Activated B cell treated with CpG ODN at 0.5 μM for 24 hours (primary cell): ENCODE data around the gene GGA1. TPM values are rescaled to one million over a fixed set of nuclear protein-coding genes. Genes with fewer than 3 reads are reported as not detected.
"Not testable (repeated sequence)": the region's sequence is repeated elsewhere in the genome, so short reads cannot be mapped to it uniquely, and the experiment has no call there.

Experiments
- ATAC-seq: fragments of 200-7000 bp; cut with Tn5 transposase; one replicate; pipeline ENCODE4 v1.10.0; 2021; ENCODE audit warnings: low read depth, mild to moderate bottlenecking, moderate library complexity
- CTCF ChIA-PET: fragments of 350-600 bp; sonication (Branson Sonifier 250); formaldehyde crosslinking; loops from one replicate; lab custom pipeline; 2021; ENCODE audit warnings: antibody characterized with exemption; lab: Charles Lee
- POLR2A ChIA-PET: fragments of 350-600 bp; sonication (Branson Sonifier 250); formaldehyde crosslinking; loops from one replicate; lab custom pipeline; 2021; ENCODE audit warnings: antibody characterized with exemption; lab: Charles Lee
- DNase-seq: peaks from one replicate; pipeline ENCODE4 v3.0.0; 2022
- H3K27ac Mint-ChIP-seq: one replicate; pipeline ENCODE4 v1.8.0; 2020; ENCODE audit warnings: mixed read lengths
- H3K27me3 Mint-ChIP-seq: one replicate; pipeline ENCODE4 v1.8.0; 2021; ENCODE audit warnings: mixed read lengths
- H3K36me3 Mint-ChIP-seq: one replicate; pipeline ENCODE4 v1.8.0; 2021; ENCODE audit warnings: low read depth, mixed read lengths
- H3K4me1 Mint-ChIP-seq: one replicate; pipeline ENCODE4 v1.8.0; 2021; ENCODE audit warnings: mixed read lengths
- H3K4me3 Mint-ChIP-seq: one replicate; pipeline ENCODE4 v1.8.0; 2020; ENCODE audit warnings: mild to moderate bottlenecking, mixed read lengths
- H3K9me3 Mint-ChIP-seq: one replicate; pipeline ENCODE4 v1.8.0; 2020; ENCODE audit warnings: mixed read lengths
- intact Hi-C: fragments of 100-400 bp; cut with micrococcal nuclease; formaldehyde crosslinking; loops from one replicate; pipeline ENCODE4 v1.15.1; 2024
- total RNA-seq: library from RNA; stranded (reverse); gene quantifications from 2 replicates; pipeline ENCODE4 v1.2.3, GENCODE V29; 2022
- TF ChIP-seq, protein P1 (sequence below): fragments of 200-600 bp; IDR thresholded peaks from one replicate; pipeline ENCODE4 v1.8.0; 2022; ENCODE audit warnings: antibody characterized with exemption, mild to moderate bottlenecking

The GGA1 gene
- total RNA-seq, 1 donor from 2014 or later, result 126 TPM

DNA sequence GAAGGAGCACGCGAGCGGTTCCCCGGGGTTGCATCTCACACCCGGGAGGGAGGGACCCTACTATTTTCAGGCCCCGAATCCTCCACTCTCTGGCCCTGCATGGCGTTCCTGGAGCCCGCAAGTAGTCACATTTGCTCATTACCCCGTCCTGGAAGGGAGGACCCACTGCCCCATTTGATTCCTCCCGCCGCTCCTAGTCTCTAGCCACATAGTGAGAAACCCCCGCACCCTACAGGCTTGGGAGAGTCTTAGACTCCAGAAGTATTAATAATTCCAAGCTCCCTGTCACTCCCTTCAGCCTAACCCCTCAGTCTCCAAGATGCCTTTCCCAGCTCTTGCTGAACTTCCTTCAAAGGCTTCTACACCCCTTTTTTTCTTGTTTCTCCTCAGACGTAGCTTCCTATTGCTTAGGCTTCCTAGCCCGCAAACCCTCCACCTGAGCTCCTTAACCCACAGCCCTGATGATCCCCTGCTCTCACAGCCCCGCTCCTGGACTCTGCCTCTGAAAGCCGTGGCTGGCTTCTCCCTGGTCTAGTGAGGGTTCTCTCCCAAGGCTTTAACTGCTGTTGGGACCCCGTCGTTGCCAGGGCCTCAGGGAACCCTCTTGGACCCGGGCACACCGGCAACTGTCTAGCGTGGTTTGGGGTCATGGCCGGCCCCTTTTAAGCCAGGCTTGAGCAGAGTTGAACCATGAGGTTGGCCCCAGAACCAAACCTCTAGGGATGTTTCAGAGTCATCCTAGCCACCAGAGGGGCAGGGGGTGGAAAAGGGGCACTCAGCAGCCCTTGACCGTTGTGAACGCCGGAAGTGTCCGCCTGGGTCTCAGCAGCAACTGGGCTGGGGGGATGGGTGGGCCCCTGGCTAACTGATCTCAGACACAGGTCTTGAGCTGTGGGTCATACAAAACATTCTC, 862 bp downstream of the GGA1 start:
- Mint-ChIP-seq H3K36me3 (peaks cover 7% of the 10 kb centered on the region), H3K4me3 (peak overlapping the region; percentile 90), H3K9me3 (no peaks in the 10 kb centered on the region), H3K27ac (peak overlapping the region; percentile 88), H3K27me3 (peaks cover 12% of the 10 kb centered on the region), H3K4me1 (peaks cover 41% of the 10 kb centered on the region)
- TF ChIP-seq, protein P1, sequence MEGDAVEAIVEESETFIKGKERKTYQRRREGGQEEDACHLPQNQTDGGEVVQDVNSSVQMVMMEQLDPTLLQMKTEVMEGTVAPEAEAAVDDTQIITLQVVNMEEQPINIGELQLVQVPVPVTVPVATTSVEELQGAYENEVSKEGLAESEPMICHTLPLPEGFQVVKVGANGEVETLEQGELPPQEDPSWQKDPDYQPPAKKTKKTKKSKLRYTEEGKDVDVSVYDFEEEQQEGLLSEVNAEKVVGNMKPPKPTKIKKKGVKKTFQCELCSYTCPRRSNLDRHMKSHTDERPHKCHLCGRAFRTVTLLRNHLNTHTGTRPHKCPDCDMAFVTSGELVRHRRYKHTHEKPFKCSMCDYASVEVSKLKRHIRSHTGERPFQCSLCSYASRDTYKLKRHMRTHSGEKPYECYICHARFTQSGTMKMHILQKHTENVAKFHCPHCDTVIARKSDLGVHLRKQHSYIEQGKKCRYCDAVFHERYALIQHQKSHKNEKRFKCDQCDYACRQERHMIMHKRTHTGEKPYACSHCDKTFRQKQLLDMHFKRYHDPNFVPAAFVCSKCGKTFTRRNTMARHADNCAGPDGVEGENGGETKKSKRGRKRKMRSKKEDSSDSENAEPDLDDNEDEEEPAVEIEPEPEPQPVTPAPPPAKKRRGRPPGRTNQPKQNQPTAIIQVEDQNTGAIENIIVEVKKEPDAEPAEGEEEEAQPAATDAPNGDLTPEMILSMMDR, result no peak
- CTCF ChIA-PET, result interaction anchor here (1.1 to 4.8 kb wide), 12 partner anchors 8 to 293 kb away, joined by 3 to 50 read pairs (median 10); partner anchors contain the start of genes GCAT and LGALS1
- DNase-seq (no peak), ATAC-seq (no peak)
- POLR2A ChIA-PET, result interaction anchor here (0.6 to 5.9 kb wide), 16 partner anchors 9 to 234 kb away, joined by 3 to 104 read pairs (median 20); partner anchors contain the start of genes ANKRD54, LGALS1, MFNG and NOL12
- intact Hi-C loops, result loop anchor here (1.0 to 10.0 kb wide), 4 partner anchors 198 to 1265 kb away; partner anchors contain the start of genes C22orf23, CBX6, DDX17 and GCAT

DNA sequence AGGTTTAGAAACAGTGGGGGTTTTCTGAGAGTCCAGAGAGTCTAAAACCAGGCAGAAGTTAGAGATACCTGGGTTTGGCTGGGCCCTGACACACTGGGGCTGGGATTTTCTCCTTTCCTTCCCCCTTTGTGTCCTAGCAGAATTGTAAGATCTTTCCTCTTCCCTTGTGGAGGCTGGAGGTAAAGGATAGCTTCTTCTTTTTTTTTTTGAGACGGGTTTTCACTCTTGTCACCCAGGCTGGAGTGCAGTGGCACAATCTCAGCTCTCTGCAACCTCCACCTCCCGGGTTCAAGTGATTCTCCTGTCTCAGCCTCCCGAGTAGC, 1.5 kb downstream of the GGA1 start:
- ChIA-PET CTCF (interaction anchor here (1.4 to 4.8 kb wide), 4 partner anchors 15 to 33 kb away, joined by 3 to 50 read pairs (median 16); no protein-coding TSS in a partner anchor), POLR2A (interaction anchor here (0.6 to 5.9 kb wide), 11 partner anchors 9 to 124 kb away, joined by 3 to 104 read pairs (median 36); partner anchors contain the start of genes LGALS1, MFNG, NOL12 and PDXP)
- intact Hi-C loops, H3K9me3 Mint-ChIP-seq, ATAC-seq, DNase-seq: not testable (repeated sequence)
- Mint-ChIP-seq H3K36me3 (peaks cover 12% of the 10 kb centered on the region), H3K4me1 (peaks cover 41% of the 10 kb centered on the region), H3K27me3 (peaks cover 12% of the 10 kb centered on the region), H3K4me3 (peak overlapping the region; percentile 90), H3K27ac (peak overlapping the region; percentile 88)

DNA sequence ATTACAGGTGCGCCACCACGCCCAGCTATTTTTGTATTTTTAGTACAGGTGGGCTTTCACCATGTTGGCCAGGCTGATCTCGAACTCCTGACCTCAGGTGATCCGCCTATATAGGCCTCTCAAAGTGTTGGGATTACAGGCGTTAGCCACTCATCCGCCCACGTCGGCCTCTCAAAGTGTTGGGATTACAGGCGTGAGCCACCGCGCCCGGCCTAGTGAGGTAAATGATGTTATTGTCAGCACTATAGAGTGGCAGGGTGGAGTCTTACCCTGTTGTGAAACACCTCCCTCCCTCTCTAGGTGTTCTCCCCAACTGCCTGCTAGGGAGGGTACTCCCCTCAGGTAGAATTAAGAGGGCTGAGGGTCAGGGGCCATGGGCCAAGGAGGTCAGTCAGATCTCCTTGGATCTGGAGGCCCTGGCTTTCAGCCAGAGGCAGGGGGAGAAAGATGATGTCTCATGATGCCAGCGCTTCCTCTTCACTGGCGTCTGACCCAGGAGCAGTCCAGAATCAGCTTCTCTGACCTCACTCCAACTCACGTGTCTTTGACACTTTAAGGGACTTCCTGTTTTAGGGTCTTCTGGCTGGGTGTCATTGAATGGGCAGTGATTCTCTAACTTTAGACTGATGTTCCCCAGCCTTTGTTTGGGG, 2.0 kb downstream of the GGA1 start:
- ATAC-seq, result no peak
- DNase-seq, result no peak
- TF ChIP-seq, protein P1, result no peak
- intact Hi-C loops, result no loop called here
- H3K4me1 Mint-ChIP-seq, result peaks cover 41% of the 10 kb centered on the region
- POLR2A ChIA-PET, result interaction anchor here (2.9 to 5.9 kb wide), 9 partner anchors 8 to 125 kb away, joined by 17 to 104 read pairs (median 54); partner anchors contain the start of genes LGALS1, MFNG and PDXP
- CTCF ChIA-PET, result interaction anchor here (1.4 to 4.8 kb wide), 3 partner anchors 15 to 26 kb away, joined by 3 to 26 read pairs (median 6); no protein-coding TSS in a partner anchor
- peak overlapping the region; percentile 90 for H3K4me3 Mint-ChIP-seq
- H3K27ac Mint-ChIP-seq, result peak overlapping the region; percentile 66
- H3K9me3 Mint-ChIP-seq, result no peaks in the 10 kb centered on the region
- H3K36me3 Mint-ChIP-seq, result peaks cover 12% of the 10 kb centered on the region
- peaks cover 8% of the 10 kb centered on the region for H3K27me3 Mint-ChIP-seq

DNA sequence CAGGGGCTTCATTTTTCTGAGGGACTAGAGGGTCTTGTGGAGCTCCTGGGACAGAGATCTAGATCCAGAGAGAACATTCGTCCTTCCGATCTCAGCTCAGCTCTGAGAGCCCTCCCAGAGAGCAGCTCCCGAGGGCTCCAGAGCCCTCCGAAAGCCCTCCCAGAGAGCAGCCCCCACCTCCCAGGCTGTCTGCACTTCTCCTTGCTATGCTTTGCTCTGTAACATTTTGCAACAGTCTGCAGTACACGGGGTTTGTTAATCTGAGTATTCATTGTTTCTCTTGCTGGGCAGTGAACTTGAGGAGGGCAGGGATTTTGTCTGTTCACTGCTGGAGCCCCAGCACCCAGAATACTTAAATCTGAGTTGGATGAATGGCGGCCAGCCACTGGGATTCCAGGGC, 2.6 kb downstream of the GGA1 start:
- ChIA-PET CTCF (interaction anchor here (1.1 to 1.7 kb wide), 2 partner anchors 32 to 70 kb away, joined by 3 to 6 read pairs; no protein-coding TSS in a partner anchor), POLR2A (interaction anchor here (0.6 to 5.9 kb wide), 5 partner anchors 15 to 338 kb away, joined by 3 to 104 read pairs (median 78); partner anchors contain the start of gene LGALS1)
- H3K4me3 Mint-ChIP-seq, result no peak overlapping the region
- H3K4me1 Mint-ChIP-seq, result peaks cover 43% of the 10 kb centered on the region
- TF ChIP-seq, protein P1, result no peak
- no peak for DNase-seq
- no peaks in the 10 kb centered on the region for H3K9me3 Mint-ChIP-seq
- intact Hi-C loops, result no loop called here
- ATAC-seq, result no peak
- peaks cover 3% of the 10 kb centered on the region for H3K27me3 Mint-ChIP-seq
- peak overlapping the region; percentile 66 for H3K27ac Mint-ChIP-seq
- peaks cover 18% of the 10 kb centered on the region for H3K36me3 Mint-ChIP-seq
